GM21786 (cell line): ENCODE data around the gene CHN1.

ENCODE experiments used
- ATAC-seq: cut with Tn5 transposase; IDR thresholded peaks from one replicate; pipeline ENCODE4 v1.9.1; 2021; ENCODE audit not compliant: unreplicated experiment

Gene CHN1

GRCh38 chr2:174972924-174973323, 32.3 kb downstream of the CHN1 start:
- no peak for ATAC-seq

DNA sequence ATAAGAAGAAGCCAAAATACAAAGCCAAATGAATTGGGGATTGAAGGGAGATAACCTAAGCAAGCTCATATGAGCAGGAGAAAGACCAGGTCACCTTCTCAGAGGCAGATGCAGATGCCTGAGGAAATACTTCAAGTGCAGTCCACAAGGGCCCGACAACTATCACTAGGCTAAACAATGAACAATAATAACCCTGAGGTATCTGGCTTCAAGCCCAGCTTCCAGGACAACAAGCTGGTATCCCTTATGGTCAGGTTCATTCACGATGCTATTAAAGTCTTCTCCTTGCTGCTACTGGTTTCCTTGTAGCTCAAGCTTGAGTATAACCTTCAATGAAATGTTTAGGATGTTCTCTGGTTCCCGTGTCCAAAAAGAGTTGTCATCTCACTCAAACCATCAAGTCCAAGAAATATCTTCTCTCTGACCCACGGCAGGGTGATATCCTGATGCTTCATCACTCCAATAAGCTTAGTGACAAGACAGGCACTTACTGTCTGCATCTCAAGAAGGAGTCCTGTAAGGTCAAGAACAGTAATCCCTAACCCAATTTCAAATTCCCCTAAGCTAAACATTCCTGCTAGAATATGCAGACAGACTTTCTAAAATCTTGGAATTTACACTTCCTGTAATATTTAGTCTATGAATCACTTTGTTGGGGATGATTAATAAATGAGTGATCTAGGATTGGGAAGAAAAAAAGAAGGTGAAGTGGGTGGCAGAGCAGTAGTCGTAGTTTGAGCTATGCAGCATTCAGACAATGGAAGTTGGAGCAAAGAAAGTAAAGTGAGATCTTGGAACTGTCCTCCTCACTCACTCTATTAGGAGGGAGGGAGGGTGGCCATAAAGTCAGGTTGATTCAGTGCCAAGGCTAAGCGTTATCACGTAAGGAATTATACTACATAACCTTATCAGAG, 33.1 kb downstream of the CHN1 start:
- ATAC-seq: no peak

- ATAC-seq: no peak
These were observed 35.1 kb downstream of the CHN1 start for GRCh38 chr2:174970092-174970491.

- ATAC-seq: no peak
These were observed 36.0 kb downstream of the CHN1 start for GRCh38 chr2:174969091-174969734.

DNA sequence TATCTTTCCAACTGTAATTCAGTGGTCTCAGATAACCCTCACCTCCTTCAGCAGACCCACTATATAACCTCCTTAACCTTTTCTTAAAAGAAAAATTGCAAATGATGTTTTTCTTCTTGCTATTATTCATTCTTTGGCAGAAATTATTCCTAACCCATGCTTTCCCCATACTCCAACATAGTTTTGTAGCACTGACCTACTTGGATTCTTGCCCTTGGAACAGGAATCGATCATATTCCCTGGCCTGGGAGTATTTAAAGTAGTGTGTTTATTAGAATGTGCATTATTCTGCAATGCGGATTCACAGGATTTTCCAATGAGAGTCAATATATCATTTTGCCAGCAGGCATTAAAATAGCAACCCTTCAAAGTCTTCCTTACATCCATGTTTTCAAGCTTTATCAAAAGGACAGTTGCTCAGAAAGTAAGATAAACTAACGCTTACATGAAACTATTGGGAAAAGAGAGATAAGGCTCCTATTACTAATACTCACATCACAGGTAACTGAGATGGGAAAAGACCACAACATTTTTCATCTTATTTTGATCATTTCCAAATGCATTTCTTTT, 37.4 kb downstream of the CHN1 start:
- ATAC-seq: no peak

DNA sequence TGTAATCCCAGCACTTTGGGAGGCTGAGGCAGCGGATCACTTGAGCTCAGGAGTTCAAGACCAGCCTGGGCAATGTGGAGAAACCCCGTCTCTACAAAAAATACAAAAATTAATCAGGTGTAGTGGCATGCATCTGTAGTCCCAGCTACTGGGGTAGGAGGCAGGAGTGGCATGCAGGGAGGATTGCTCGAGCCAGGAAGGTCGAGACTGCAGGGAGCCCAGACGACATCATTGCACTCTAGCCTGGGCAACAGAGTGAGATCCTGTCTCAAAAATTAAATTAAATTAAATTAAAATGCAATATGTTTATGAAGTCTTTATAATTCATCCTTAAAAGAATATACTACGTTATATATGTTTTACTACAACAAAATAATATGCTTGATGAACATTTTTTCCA, 38.1 kb downstream of the CHN1 start:
- no peak for ATAC-seq

DNA sequence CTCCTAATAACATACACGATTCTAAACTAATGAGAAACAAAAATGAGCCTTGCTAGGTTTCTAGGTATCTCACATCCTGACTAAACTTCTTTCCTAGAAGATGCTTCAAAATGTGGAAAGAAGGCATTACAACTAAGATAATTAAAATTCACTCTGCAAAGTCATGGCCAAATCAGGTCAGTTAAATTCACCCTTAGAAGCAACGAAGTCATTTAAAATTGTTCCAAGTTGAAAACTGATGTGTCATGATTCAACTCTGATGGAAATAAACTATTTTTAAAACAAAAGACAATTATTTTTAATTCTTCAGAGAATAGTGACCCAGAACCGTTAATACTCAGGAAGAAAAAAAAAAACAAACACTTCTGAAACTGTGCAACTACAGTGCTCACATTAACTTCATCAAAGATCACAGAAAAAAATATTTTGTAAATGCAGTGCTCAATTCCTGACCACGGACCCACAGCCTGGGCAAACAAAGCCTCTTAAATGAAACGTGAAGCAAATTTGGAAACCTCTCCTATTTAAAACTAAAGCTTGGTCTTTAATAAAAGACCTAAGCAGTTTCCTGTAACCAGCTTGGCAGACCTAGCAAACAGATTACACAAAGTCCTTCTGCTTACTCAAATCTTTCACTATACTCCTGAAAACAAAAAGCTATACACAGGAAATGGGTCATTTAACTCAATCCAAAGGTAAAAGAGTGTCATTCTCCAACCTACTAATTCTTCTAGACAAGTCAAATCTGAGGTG, 39.0 kb downstream of the CHN1 start:
- no peak for ATAC-seq

DNA sequence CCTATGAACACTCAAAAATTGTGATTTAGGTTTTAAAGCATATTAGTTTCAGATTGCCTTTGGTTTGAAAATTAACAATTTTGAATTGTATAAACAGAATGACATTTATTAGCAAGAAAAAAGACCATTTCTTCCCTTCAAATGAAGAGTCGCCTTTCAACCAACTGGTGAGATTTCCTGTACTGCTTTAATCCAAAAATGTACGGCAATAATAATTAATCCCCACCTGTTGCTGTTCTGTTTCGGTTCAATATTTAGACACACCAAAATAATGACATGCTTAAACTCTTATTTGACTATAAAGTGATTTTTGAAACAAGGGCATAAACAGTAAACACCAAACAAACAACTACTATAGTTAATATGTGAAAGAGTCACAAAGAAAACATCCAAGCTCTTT, 39.6 kb downstream of the CHN1 start:
- no peak for ATAC-seq

GRCh38 chr2:174964404-174964803, 40.8 kb downstream of the CHN1 start:
- ATAC-seq: no peak

DNA sequence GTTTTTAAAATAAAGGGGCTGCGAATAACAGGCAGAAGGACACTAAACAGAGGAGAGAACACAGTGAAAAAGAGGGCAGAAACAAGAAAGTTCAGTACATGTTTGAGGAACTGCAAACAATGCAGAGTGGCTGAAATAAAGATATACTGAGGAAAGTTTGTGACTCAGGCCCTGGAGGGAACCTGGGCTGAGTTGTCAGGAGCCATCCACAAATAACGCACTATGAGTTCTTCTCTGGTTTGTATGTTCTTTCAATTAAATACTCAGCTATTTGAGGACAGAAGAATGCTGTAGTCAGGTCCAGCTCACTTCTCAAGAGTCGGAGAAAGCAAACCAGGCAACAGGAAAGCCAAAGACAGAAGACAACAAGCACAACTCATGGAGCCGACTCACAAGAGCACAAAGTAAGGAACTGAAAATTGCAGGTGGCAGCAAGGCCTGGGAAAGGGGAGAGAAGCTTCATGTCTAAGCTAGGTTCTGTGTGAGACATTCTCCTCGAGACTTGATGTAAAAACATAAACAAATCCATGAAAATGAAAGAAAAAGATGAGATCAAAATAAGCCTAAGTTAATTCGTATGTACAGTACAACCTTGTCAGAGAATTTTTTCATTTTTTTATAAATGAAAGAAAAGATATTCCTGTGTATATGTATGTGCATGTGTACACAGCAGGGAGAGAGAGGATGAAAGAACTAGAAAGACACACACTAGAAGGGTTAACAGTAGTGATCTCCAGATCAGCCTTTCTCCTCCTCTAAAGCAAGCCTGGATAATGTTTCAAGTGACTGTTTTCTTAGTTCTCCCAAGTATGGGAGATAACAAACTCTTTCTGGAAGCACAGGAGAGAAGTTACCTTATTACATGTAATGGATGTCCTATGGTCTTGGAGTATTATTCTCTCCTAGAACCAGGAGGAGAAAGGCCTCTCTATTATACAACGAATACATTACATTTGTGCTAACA, 41.5 kb downstream of the CHN1 start:
- ATAC-seq: no peak

GRCh38 chr2:174959787-174960186, 45.4 kb downstream of the CHN1 start:
- no peak for ATAC-seq

DNA sequence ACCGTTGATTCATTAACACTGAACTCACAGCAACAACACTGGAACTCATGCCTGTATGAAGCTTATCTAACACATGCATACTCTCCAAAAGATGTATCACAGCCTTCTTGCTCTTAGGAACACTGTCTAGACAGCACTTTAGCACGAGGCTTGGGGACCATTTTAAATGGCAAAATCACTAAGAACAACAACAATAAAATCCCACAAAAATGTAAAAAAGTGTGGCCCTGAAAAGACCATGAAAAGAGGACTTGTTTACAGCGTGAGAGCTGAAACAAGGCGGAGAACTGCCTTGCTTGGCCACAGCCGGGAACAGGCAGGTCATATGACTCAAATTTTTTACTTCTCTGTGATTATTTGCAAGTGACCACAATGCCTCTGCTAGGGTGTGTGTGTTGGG, 48.1 kb downstream of the CHN1 start:
- ATAC-seq: no peak

DNA sequence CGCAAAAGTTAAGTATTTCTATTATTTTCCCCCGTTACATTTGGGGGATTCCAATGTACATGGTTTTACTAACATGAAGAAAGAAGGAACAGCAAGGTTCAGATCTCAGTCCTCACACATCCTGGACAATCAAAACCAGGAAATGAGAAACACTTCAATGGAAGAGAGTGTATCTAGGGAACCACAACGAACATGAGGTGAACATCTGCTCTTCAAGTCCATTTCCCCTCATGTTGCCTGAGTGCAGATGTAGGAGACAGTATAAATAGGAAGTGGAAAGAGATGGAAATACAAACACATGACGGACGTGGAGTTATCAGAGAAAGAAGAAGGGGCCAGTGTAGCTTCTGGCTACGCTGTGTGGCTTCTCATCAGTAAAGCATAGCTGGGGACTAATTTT, 52.6 kb downstream of the CHN1 start:
- ATAC-seq: no peak

DNA sequence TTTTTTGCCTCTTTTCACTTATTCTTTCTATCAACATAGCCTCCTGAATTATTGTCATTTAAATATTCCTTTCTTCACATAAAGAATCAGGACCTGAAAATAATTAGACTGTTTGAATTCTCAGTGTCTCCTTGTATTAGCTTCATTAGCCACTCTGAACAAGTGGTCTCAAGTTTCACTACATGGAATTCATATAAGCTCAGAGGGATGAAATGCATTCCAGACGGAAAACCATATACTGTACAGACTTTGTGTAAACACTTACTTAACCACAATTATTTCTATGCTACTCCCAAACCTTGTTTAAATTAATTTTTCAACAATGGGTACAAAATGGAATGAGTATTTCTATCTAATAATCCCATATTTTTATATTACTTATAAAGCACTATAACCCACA, 53.4 kb downstream of the CHN1 start:
- ATAC-seq: no peak

DNA sequence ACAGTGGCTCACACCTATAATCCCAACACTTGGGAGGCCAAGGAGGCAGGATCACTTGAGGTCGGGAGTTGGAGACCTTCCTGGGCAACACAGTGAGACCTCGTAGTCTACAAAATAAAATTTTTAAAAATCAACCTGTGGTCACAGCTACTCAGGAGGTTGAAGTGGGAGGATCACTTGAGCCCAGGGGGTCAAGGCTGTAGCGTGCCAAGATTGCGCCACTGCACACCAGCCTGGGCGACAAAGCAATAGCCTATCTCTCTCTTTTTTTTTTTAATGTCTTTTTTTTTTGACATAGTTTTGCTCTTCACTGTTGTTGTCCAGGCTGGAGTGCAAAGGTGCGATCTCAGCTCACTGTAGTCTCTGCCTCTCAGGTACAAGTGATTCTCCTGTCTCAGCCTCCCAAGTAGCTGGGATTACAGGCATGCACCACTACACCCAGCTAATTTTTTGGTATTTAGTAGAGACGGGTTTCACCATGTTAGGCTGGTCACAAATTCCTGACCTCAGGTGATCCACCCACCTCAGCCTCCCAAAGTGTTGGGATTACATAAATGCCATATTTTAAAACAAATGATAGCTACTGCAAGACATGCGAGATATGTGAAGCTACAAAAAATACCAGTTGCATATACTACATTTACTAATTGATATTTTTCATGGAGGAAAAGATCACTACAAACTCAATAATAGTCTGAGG, 55.0 kb downstream of the CHN1 start:
- no peak for ATAC-seq

GRCh38 chr2:174945601-174946260, 59.5 kb downstream of the CHN1 start:
- no peak for ATAC-seq

- ATAC-seq: no peak
These were observed 66.1 kb downstream of the CHN1 start for GRCh38 chr2:174939046-174939445.

GRCh38 chr2:174931724-174932123, 73.5 kb downstream of the CHN1 start:
- no peak for ATAC-seq

DNA sequence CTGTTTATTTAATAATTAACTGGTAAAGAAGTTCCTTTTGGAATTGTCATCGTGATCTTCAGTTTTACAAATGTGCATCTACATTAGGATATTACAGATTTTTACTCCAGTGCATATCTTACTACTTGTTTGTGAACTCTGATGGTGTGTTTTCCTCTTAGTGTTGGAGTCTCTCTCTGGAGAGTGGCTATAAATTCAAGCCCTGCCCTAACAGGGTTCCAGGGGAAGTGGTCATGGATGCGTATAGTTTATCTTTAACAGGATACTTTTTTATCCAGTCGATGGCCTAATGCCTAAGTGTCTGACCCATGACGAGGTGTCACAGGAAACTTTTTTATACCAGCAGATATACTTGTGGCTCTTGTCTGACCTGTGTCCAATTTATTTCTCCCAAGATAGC, 75.4 kb downstream of the CHN1 start:
- no peak for ATAC-seq
